Stimulated activated CD8-positive, alpha-beta memory T cell treated with anti-CD3 and anti-CD28 coated beads, Interleukin-7, amount 100 ng/mL, for 24 hours (primary cell): Measurements from ENCODE around the gene WWC2.
"Not testable (repeated sequence)": the region's sequence is repeated elsewhere in the genome, so short reads cannot be mapped to it uniquely, and the experiment has no call there.

Experiments
- DNase-seq: peaks from one replicate; pipeline ENCODE4 v3.0.0-alpha.2; 2020; ENCODE audit warnings: low read depth

The WWC2 gene

DNA sequence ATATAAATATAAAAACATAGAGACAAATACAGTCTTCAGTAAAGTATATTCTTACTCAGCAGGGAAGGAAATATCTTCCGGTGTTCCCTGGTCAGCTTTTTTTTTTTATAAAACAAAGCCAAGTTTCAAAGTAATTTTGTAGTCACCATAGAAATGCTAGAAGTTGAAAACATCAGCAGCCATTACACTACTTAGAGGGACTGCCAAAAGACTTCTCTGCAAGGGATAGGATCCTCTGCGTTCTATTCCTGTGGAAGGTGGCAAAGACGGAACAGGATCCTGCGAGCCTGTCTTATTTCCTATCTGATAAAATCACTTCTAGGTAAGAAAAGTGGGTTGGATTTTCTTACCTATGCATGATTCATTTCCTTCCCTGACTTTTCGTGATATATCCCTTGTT is 201.6 kb downstream of the WWC2 start:
- DNase-seq = no peak

DNA sequence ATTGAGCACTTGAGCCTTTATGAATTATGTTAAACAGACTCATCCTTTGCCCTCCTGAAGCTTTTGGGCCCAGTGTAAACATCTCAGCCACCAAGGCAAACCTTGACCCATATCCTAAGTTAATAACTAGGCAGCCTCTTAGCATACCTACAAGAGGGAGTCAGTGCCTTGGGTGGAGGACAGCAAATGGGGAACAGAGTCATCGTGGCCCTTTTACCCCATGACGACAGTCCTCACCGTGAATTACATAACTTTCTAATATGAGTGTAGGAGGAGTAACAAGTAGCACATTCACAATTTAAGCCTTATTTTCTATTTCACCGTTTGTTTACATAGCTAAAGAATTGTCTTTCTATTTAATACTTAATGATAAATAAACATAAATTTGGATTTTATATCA is 204.2 kb downstream of the WWC2 start:
- no peak for DNase-seq

DNA sequence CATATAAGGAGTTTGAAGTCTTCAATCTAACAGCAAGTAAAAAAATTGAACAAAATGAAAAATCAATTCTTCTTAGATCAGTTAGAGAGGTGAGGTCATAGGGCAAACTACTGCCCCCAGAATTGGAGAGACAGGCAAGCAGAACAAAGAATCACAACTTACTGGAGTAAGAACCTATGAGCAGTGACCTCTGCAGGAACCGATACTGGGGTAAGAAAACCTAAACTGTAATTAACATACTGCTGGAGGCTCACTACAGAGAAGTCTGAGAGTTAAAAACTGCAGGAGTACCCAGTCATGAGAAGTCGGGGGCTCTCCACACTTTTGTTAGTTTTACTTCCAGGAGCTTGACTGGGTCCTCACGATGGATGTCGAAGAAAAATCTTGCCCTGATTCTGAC is 205.0 kb downstream of the WWC2 start:
- DNase-seq = no peak

DNA sequence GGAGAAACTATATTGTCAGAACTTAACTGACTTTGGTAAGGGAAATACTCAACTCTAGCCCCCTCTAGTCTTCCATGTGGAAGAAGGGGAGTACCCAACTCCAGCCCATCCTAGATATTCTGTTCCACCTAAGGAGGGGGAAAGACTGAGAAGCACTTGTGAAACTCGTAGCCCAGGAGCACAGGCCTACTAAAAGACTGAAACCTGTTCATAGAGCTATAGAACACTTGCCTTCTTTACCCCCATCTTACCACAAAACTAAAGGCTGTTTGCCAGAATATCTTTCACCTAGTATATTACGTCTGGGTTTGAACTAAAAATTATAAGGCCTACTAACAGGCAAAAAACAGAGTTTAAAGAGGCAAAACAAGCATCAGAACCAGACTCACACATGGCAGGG is 205.5 kb downstream of the WWC2 start:
- DNase-seq = no peak

DNA sequence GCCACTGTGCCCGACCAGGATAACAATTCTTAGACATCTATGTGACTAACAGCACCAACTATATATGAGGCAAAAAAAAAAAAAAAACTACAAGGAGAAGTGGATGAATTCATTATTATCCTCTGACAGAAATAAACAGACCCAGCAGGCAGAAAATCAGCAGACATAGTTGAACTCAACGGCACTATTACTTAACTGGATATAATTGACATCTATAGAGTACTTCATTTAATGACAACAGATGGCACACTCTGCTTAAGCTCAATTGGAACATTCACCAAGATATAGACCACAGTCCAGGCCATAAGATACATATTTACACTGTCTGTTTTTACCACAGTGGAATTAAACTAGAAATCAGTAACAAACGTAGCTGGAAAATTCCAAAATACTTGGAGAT is 207.8 kb downstream of the WWC2 start:
- DNase-seq = no peak

DNA sequence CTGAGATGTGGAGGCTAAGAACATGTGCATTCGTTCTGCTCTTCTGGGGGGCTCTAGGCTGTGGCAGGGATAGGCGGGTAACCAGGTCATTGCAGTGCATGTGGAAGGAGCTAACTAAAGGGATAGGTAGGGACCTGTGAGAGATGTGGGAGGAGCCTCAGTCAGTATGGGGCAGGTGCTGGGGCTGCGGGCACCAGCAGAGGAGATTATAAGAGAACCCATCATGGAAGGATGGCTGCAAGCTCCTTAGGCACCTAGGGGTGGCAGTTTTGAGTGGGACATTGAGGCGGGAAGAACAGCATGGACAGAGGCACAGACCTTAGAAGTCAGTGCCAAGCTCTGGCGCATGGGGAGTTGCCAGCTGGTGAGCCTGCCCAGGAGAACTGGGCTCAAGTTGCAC is 213.8 kb downstream of the WWC2 start:
- no peak for DNase-seq

DNA sequence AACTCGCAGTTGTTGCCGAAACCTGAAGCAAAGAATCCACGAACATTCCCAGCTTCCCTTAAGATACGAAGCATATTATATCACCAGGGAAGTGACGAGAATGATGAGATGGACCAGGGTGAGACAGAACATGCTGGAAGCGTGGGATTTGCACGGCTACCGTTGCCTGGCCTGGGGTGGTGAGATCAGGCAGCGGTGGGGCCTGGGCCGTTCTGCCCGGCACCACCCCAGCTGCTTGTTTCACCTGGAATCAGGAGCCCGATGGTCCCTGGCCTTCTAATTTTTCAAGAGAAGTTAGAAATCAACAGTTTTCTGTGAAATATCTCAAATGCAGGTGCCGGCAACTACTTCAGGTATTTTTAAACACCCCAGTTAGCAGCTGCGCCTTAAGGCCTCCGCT is 215.3 kb downstream of the WWC2 start:
- no peak for DNase-seq

DNA sequence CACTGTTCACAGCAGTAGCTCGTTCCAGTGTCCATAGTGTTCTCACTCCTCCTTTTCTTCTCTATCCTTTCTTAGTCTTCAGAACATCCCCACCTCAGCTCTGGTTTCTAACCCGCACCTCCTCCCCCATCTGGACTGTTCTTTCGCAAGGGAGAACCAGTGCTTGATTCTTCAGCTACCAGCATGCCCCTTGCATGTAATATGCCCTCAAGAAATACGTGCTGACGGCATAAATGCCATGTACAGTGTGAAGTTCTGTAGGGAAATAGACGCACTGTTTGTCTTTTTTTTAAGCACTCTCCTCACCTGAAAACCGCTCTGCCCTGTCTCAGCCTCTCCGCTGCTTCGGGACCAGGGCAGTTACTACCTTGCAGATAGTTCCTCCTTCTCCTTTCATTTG is 215.7 kb downstream of the WWC2 start:
- no peak for DNase-seq

DNA sequence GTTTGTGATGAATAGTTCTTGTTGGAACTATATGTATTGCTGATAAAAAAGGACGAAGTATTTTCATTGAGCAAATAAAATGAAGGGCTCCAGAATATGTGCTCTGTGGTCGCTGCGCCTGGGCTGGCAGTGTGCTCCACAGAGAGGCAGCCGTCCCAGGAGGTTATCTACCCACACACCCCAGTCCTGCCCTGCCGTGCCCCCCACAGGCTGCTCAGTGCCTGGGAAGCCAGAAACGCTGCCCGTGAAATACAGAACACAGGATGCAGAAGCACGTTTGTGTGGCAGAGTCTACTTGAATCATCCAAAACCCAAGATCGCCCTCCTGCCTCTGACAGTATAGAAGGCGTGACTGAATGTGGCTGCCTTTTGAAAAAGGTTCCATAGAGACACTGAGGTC is 219.6 kb downstream of the WWC2 start:
- DNase-seq = no peak

DNA sequence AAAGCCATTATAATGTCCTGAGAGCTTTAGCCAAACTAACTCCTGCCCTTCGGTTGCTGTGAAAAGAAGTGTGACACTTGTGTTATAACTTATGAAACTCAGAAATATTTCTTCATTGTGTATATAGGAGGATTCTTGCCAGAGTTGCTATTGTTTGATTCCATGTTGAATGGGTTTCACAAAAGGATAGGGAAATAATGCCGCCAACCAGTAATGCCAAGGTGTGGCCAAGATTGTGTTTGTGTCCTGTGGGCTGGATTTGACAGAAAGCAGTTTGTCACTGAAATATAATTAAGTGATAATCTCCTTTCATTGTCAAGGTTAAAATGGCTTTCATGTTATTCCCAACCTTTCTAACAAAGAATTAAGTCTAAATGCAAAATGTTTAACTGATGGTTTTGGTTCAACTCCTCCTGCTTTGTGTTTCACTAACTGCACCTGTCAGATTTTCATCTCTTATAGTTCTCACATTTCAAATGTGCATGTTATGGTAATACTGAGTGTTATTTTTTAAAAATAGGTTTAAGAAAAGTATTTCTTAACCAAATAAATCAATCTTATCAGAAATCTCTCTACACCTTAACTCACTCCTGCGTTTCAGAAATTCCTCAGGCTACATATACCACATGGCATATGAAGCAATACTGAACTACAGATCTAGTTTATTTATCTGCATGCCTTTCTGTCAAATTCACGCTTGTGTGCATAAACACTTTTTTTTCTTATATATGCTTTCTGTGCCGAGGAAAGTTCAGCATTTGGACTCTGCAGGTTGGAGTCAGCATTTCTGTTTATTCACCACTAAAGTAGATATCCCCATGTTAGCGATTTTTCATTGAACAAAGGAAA is 221.4 kb downstream of the WWC2 start, which contains the start of gene CLDN22:
Gene CLDN22, minus strand, starts transcription at position 66 of the 849 bp plus-strand sequence. Its CDS starts 58 bp downstream, at position 8.
- no peak for DNase-seq

DNA sequence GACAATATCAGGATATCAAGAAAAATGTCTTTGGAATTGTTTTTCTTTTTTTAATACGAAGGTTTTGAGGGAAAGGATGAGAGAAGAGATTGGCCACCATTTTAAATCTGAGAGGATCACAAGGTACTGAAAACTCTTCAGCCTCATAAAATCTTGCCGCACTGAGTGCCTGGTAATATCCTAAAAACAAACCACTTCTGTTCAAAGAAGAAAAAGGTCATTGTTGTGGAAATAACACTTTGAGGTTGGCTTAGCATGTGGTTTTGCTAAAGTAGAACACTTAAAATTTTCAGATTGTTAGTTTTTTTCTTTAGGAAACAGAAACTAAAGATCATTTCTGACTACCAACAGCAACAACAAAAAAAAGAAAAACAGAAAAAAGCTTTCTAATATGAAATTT is 222.0 kb downstream of the WWC2 start:
- no peak for DNase-seq

DNA sequence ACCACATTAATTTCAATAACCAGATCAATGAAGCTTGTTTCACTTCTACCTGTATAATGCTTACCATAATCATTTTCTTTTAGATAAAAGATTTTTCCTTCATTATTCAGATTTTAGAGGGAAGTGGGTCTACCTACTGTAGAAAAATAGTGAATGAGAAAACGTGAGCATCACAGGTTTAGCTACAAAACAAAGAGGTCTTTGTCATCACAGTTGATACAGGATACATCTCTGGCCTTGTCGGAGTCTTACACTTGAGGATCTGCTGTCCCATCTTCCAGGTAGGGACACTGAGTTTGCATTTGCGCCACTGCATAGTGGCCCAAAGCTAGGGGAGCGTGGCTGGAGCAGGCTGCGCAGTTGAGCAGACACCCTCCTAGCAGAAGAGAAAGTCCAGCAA is 222.5 kb downstream of the WWC2 start:
- DNase-seq = no peak

DNA sequence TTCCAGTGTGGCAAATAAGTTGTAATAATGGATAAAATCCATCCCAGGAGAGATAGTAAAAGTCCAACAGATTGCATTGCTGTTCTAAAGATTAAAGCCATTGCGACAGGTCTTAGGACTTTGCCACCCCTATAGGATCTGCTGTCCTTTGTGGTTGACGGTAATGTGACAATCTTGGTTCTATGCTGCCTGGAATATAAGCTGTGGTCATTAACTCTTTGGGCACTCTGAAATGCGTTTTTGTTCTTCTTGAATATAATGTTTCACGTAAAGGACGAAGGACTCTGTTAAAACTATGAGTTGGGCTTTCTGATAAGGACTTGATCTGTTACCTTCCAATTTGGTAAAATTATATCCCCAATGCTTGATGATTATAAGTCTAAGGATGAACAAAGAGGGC is 223.3 kb downstream of the WWC2 start, which contains the start of gene CLDN24:
Gene CLDN24, minus strand, starts transcription at position 101 of the 400 bp plus-strand sequence. Its CDS starts 0 bp downstream, at position 101.
- DNase-seq = no peak

DNA sequence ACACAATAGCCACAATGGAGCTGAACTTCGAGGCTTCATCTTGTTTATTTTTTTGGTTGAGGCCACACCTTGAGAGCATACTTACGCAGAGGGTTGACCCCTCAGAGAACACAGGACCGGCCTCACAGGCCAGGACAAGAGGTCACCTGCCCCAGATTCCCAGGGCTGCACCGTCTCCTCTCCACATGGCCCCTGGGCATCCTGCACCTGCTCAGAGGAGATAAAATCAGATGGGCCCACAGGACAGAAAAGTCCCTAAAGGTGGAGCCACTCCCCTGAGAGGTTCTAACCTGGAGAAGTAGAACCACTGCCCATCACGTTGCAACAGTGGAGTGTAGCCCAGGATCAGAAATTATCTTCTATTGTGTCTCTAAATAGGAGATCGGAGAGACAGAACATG is 224.2 kb downstream of the WWC2 start:
- DNase-seq = no peak

DNA sequence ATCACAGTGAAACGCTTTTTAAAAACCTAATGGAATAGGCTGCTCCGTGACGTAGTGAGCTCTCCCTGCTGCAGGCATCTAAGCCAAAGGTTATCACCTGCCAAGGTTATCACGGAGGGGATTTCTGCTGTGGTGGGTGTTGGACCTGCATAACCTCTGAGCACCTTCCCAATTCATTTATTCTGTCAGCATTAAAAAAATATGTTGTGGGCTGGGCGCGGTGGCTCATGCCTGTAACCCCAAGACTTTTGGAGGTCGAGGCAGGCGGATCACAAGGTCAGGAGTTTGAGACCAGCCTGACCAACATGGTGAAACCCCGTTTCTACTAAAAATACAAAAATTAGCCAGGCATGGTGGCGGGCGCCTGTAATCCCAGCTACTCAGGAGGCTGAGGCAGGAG is 225.0 kb downstream of the WWC2 start:
- DNase-seq = not testable (repeated sequence)

DNA sequence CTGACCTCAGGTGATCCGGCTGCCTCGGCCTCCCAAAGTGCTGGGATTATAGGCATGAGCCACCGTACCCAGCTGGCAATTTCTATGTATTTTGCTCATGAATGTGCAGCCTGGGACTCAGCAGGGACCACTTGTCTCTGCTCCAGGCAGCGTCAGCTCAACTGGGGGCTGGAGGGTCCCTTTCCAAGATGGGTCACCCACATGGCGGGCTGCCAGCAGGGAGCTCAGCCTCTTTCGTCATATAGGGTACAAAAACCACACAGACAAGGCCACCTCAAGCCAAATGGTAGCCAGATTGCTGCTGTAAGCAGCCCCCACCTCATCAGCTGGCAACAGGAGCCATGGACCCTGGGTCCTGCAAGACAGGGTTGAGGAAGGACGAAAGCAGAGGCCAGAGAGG is 225.6 kb downstream of the WWC2 start:
- DNase-seq = no peak

DNA sequence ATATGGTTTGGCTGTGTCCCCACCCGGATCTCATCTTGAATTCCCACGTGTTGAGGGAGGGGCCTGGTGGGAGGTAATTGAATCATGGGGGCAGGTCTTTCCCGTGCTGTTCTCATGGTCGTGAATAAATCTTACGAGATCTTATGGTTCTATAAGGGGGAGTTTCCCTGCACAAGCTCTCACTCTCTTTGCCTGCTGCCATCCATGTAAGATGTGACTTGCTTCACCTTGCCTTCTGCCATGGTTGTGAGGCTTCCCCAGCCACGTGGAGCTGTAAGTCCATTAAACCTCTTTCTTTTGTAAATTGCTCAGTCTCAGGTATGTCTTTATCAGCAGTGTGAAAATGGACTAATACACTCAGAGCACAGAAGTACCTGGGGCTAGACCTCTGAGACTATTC is 227.3 kb downstream of the WWC2 start:
- DNase-seq = not testable (repeated sequence)

DNA sequence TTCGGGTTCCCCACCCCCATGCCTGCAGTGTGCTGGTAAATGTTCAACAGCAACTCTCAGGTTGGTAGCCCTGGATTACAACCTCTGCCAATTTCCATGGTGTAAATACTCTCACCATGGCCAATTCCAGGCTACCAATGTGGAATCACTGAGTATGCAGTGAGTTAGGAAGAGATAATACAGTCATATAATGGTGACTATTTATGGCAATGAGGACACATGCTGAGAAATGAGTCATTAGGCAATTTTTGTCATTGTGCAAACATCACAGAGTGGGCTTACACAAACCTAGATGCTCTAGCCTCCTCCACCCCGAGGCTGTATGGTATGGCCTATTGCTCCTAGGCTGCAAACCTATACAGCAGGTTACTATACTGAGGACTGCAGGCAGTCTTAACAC is 227.8 kb downstream of the WWC2 start:
- no peak for DNase-seq

DNA sequence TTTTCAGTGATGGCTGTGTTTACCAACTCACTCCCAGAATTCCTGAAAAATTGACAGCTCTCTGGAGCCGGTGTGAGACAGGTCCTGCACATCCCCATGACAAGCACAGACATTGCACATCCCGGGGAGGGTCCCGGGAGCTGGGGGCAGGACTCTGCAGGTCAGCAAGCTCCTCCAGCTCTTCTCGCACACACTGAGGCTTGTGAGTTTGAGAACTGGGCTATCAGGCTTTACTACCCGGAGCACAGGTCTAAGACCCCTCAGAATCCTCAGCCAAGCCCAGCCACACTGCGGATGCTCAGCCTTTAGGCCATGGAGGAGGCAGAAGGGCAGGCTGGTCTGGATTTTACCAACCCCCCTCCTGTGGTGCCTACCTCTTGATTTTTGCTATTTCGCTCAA is 228.8 kb downstream of the WWC2 start:
- DNase-seq = no peak

DNA sequence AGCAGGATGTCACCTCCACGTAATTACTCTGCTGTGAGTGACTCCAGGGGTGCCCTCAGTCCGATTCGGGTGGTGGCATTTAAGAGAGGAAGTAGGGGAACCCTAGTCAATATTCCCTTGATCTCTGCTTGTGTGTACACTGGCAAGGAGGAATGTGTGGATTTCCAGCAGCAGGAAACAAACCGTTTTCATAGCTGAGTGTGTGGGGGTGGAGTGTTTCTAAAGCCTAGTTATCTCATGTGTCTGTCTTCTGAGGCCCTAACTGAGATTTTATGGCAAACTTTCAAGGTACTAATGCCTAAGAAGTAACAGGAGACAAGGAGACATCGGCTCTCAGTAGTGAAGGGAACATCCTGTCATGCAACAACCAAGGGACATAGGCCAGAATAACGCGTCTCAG is 229.8 kb downstream of the WWC2 start:
- no peak for DNase-seq

DNA sequence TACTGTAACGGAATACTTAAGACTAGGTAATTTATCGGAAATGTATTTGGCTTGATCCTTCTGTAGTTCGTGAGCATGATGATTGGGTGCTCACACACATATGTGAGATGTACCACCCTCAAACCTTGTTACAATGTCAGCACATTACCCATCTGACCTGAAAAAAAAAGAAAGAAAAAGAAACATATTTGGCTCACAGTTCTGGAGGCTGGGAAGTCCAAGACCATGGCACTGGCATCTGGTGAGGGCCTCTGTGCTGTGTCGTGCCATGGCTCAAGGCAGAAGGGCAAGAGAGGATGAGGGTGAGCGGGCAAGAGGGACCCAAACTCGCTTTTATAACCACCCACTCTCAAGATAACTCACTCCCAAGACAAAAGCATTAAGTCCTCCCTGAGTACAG is 230.2 kb downstream of the WWC2 start:
- no peak for DNase-seq

DNA sequence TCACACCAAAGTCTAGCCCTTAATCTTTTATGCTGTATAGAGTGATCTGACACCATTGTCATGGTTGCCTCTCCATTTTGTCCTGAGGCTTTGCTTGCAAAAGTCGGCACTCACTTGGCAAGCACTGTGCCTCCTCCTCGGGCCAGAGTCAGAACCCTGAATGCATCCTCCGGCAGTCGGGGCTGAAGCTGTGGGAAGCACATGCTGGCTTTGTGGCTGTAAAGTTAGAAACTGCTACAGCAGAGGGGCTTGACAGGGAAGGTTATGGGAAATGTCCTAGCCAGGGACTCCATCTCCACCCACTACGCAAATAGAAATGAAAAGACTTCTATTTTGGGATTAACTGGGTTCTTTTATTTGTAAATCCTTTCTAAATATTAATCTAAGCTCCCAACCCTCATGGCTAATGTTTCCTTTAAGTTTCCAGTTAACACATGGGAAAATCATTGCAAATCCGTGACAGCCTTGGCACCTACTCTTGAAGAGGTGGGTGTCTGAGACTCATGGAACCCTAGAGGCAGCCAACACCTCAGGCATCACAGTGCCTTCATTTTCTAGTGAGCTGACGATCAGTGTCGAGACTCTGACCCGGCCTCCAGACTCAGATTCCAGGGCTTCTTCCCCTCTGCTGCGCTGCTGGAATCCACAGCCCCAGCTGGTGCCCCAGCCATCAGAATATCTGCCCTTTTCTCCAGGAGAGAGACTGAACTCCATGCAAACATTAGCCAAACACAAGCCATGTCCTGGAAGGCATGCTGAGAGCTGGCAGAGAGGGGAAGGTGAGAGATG is 231.1 kb downstream of the WWC2 start:
- DNase-seq = no peak

DNA sequence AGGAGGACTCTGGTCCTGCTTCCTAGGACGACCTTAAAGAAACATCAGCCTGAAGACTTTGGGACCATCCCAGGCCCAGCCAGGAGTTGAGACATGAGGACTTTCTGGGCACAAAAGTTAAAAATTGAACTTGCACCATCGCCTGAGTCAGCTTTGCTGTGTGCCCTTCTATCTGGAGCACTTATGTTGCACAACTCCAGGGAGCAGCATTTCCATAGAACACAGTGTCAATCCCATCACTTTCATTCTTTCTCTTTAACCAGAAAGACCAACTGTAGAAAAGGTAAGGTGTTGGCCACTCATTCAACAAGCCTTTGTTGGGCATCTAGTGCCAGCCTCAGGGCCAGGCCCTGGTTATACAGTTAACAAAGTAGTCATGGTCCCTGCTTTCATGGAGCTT is 231.8 kb downstream of the WWC2 start:
- DNase-seq = no peak
